Psoas muscle (tissue), 8 donors: ENCODE data around the gene MUL1. TPM values are rescaled to one million over a fixed set of nuclear protein-coding genes. Genes with fewer than 3 reads are reported as not detected.
"Not testable (repeated sequence)": the region's sequence is repeated elsewhere in the genome, so short reads cannot be mapped to it uniquely, and the experiment has no call there.

Experiments
- ATAC-seq, 4 donors: fragments of 200-7000 bp; cut with Tn5 transposase; one replicate each; pipeline ENCODE4 v1.9.1; 2020; ENCODE audit warnings: moderate library complexity in 3 of 4, mild to moderate bottlenecking in 2 of 4
- DNase-seq, 2 donors: peaks; one replicate each; pipeline ENCODE4 v3.0.0-alpha.2; 2020
- H3K27ac ChIP-seq: fragments of 200-600 bp; one replicate; pipeline ENCODE4 v1.8.0; 2022
- H3K27me3 ChIP-seq, 3 donors: fragments of 200-600 bp in 1 of 3; one replicate each; pipeline versions ENCODE4 v1.6.1 to v1.8.0; 2013 to 2022; ENCODE audit warnings: low read length in 2 of 3, mild to moderate bottlenecking in 2 of 3, moderate library complexity in 1 of 3; ENCODE audit not compliant: insufficient read depth in 3 of 3
- H3K36me3 ChIP-seq, 2 donors: fragments of 200-600 bp in 1 of 2; one replicate each; pipeline versions ENCODE4 v1.6.1 to v1.8.0; 2013 to 2022; ENCODE audit warnings: low read depth in 1 of 2, mild to moderate bottlenecking in 1 of 2, moderate library complexity in 1 of 2; ENCODE audit not compliant: insufficient read depth in 1 of 2
- H3K4me1 ChIP-seq: fragments of 200-600 bp; one replicate; pipeline ENCODE4 v1.8.0; 2022
- H3K4me3 ChIP-seq: fragments of 200-600 bp; one replicate; pipeline ENCODE4 v1.8.0; 2022; ENCODE audit warnings: mild to moderate bottlenecking
- H3K9me3 ChIP-seq: fragments of 200-600 bp; one replicate; pipeline ENCODE4 v1.8.0; 2022
- CTCF ChIP-seq: fragments of 200-600 bp; IDR thresholded peaks from one replicate; pipeline ENCODE4 v1.8.0; 2022; ENCODE audit warnings: antibody characterized with exemption
- WGBS, 3 donors: extraction: QIAGEN DNeasy Blood & Tissue Kit; methylation state at CpG; one replicate each; pipeline versions ENCODE4 v1.1.6 to v1.1.7; 2013; 5-methylcytosine and 5-hydroxymethylcytosine counted together
- intact Hi-C, 2 donors: fragments of 100-400 bp; cut with DNase I; formaldehyde crosslinking; loops; one replicate each; pipeline versions ENCODE4 v1.11.0 to v1.14.2; 2022
- polyA plus RNA-seq, 3 donors: library from polyadenylated mRNA; stranded (reverse); fragments of 200-250 nt; gene quantifications; one replicate each; pipeline ENCODE4 v1.2.3, GENCODE V29; 2013
- total RNA-seq, 4 donors: library from RNA; stranded (reverse); fragmentation: NEBNext Ultra II Directional in 2 of 4; extraction: Animal tissue kit (Norgen Biotek cat#: 25700) in 2 of 4; gene quantifications; one replicate each; pipeline versions ENCODE4 v1.2.1 to v1.2.4, GENCODE V29; 2021 to 2023
- donor health status: healthy with polysubstance abuse.
- donor health status: DM: no; HTN: no; CAD: no; lungs with moderate emphysema.
- donor health status: Bipolar disorder and iron deficiency.
- donor health status: healthy.
- donor health status: DM: yes; HTN: yes; CAD: no.
- donor health status: DM: no; HTN: no; CAD: no.
- donor health status: DM: no; HTN: no; CAD: no.
- donor health status: DM: yes; HTN: yes; CAD: no.

The MUL1 gene
- total and polyA plus RNA-seq, 7 donors, result 23.0 to 48.0 (median 42.3) TPM

- DNase-seq (no peak), ATAC-seq (no peak)
- Histone ChIP-seq H3K4me1 (no peaks in the 10 kb centered on the region), H3K9me3 (no peaks in the 10 kb centered on the region), H3K27ac (no peak overlapping the region), H3K36me3 (peaks cover 6 to 53% of the 10 kb centered on the region in 2 donors), H3K4me3 (no peak overlapping the region), H3K27me3 (no peaks in the 10 kb centered on the region)
- 78 to 87% (median 79%) methylated on average over 7 of the region's 7 CpGs for WGBS, 3 donors
- TF ChIP-seq CTCF, result no peak
- intact Hi-C loops, result loop anchor here (10.0 kb wide), 2 partner anchors 523 to 583 kb away; partner anchors contain the start of gene PLA2G2A (in 1 of the 2)
Measured at GRCh38 chr1:20498116-20498515, 9.8 kb downstream of the MUL1 start.

GRCh38 chr1:20497506-20497905 lies 10.4 kb downstream of the MUL1 start:
- 65 to 75% (median 69%) methylated on average over 6 of the region's 6 CpGs for WGBS, 3 donors

GRCh38 chr1:20496725-20497383 lies 11.1 kb downstream of the MUL1 start:
- intact Hi-C loops, result loop anchor here (10.0 kb wide), 2 partner anchors 522 to 582 kb away; partner anchors contain the start of gene PLA2G2A (in 1 of the 2)
- H3K4me1 ChIP-seq, H3K27ac ChIP-seq, H3K27me3 ChIP-seq, ATAC-seq, H3K4me3 ChIP-seq, H3K9me3 ChIP-seq, DNase-seq: not testable (repeated sequence)
- H3K36me3 ChIP-seq, result peaks cover 6 to 40% of the 10 kb centered on the region in 2 donors
- 84 to 90% (median 88%) methylated on average over 12 of the region's 12 CpGs for WGBS, 3 donors

More at GRCh38 chr1:20497506-20497905, 10.4 kb downstream of the MUL1 start:
- Histone ChIP-seq H3K4me3 (no peak overlapping the region), H3K27ac (no peak overlapping the region), H3K9me3 (no peaks in the 10 kb centered on the region), H3K27me3 (no peaks in the 10 kb centered on the region), H3K36me3 (peaks cover 6 to 47% of the 10 kb centered on the region in 2 donors), H3K4me1 (no peaks in the 10 kb centered on the region)
- DNase-seq (no peak), ATAC-seq (no peak)
- TF ChIP-seq CTCF, result no peak
- intact Hi-C loops, result loop anchor here (10.0 kb wide), 2 partner anchors 523 to 583 kb away; partner anchors contain the start of gene PLA2G2A (in 1 of the 2)

- Histone ChIP-seq H3K36me3 (peaks cover 6 to 34% of the 10 kb centered on the region in 2 donors), H3K27ac (no peak overlapping the region), H3K4me3 (no peak overlapping the region), H3K4me1 (no peaks in the 10 kb centered on the region), H3K27me3 (no peaks in the 10 kb centered on the region), H3K9me3 (no peaks in the 10 kb centered on the region)
- DNase-seq (no peak), ATAC-seq (no peak)
- WGBS, 3 donors, result 82 to 85% (median 85%) methylated on average over 8 of the region's 8 CpGs
- intact Hi-C loops, result loop anchor here (10.0 kb wide), 2 partner anchors 521 to 581 kb away; partner anchors contain the start of gene PLA2G2A (in 1 of the 2)
- TF ChIP-seq CTCF, result no peak
Measured at GRCh38 chr1:20496241-20496661, 11.7 kb downstream of the MUL1 start.

DNA sequence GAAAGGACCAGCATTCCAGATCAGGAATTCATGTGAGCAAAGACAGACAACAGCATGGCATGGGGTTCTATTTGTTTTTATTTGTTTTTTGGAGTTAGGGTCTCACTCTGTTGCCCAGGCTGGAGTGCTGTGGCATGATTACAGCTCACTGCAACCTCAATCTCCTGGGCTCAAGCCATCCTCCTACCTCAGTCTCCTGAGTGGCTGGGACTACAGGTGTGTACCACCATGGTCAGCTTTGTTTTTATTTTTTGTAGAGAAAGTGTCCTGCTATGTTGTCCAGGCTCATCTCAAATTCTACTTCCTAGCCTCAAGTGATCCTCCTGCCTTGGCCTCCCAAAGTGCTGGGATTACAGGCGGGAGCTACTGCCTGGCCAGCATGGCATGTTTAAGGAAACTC lies 12.3 kb downstream of the MUL1 start:
- Histone ChIP-seq H3K27me3 (no peaks in the 10 kb centered on the region), H3K36me3 (peaks cover 6 to 28% of the 10 kb centered on the region in 2 donors), H3K4me1 (no peaks in the 10 kb centered on the region), H3K9me3 (no peaks in the 10 kb centered on the region), H3K27ac (no peak overlapping the region), H3K4me3 (no peak overlapping the region)
- ATAC-seq (no peak), DNase-seq (no peak)
- intact Hi-C loops, result loop anchor here (10.0 kb wide), 2 partner anchors 521 to 581 kb away; partner anchors contain the start of gene PLA2G2A (in 1 of the 2)
- TF ChIP-seq CTCF, result no peak
- 91 to 100% (median 92%) methylated on average over 1 of the region's 1 CpG for WGBS, 3 donors
